Hematopoietic multipotent progenitor cell treated with erythropoietin and hydrocortisone succinate and interleukin-3 and kit ligand, for 15 days (in vitro differentiated cells): ENCODE measurements around the gene CDC6.

Experiments
- DNase-seq: peaks from one replicate; pipeline ENCODE4 v3.0.0-alpha.2; 2015; ENCODE audit warnings: low spot score

Gene CDC6

DNA sequence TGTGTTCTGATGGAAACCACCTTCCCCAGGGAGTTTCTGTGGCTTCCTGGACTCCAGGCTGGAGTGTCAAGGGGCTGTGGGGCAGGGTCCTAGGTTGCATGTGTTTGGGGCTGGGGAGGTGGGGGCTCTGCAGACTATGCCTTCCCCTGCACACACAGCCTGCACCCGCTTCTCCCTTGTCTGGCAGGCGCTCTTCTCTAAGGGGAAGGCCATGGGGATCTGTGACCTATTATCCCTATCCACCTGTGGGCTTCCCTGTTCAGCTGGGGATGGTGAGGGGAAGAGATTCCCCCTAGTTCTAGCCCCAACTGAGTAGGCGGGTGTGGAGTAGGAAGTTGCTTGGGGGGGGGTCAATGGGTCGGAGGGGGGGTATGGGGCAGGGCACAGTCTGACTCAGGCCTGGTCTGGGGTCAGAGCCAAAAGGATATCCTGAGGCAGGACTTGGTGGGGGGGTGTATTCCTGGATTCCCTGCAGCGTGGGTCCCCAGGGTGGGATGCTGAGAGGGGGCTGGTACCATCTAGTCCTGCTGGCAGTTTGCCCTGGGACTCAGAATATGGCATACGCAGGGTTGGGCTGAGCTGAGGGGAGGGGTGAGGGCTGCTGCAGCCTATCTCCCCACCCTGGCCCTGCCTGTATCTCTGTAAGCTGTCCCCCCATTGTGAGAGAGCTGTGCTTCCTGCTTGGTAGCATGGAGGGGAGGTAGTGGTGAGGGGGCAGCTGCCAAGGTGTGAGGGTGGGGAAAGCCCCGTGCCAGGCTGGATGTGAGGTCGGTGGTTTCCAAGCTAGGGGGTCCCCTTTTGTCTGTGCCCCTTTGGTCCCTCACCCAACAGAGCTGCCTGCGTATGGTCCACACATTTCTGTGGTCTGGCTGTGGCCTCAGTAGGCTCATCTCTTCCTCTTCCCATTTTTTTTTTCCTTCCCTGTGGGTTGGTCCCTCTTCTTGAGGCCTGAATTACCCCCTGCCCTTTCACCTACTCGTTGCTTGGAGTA lies 36.0 kb downstream of the CDC6 start:
- DNase-seq: peak; percentile 33

DNA sequence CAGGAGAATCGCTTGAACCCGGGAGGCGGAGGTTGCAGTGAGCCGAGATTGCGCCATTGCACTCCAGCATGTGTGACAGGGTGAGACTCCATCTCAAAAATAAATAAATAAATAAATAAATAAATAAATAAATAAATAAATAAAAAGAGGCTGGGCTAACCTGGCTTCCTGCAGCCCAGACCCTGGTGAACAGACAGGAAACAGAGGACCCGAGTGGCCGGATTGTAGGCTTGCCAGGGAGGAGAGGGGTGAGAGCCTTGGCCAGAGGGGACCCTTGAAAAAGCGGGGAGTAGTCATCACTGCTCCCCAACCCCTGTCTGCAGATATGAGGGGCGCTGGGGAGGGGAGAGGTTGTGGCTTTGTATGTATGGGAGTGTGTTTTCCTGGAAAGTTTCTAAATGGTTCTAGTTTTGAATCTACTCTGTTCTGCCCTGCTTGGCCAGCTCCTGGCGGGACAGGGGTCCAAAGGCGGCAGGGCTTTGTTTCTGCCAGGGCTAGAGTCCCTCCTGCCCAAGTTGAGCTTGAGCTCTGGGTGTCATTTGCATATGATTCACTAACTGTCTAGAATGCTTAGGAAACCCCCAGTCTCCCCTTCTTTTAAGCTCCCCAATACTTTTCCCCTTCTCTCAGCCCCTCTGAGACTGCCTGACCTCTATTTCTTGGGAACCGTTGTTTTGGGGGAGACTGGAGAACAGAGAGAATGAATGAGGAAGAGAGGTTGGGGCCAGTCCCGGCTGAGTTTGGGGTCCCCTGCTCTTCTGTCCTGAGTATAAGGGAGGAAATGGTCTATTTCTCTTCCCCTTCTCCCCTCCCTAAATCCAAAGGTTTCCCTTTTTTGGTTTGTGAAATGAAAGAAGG lies 37.7 kb downstream of the CDC6 start:
- DNase-seq: no peak

- no peak for DNase-seq
Observed at GRCh38 chr17:40326014-40326831, 38.5 kb downstream of the CDC6 start.

GRCh38 chr17:40326832-40327199 lies 39.1 kb downstream of the CDC6 start:
- no peak for DNase-seq

DNA sequence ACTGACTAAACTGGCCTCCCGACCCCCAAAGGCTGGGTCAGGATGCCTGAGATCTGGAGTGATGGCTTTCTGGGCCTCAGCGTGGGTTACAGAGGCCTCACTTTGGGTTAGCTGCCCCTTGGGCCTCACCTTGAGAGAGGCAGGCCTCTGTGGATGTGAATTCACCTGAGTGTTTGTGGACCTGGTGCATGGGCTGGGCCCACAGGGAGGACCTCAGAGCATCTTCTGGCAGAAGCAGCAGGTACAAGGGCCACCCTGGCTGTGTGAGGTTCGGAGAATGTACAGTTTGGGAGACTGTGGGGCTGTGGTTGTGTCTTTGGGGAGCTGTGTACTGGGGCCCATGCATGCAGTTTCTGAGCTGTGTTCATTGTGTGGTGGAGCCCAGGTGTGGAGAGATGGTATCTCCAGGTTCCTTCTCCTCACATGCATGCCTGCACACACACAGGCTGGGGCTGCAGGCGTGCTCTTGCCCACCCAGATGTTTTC lies 39.6 kb downstream of the CDC6 start:
- no peak for DNase-seq

DNA sequence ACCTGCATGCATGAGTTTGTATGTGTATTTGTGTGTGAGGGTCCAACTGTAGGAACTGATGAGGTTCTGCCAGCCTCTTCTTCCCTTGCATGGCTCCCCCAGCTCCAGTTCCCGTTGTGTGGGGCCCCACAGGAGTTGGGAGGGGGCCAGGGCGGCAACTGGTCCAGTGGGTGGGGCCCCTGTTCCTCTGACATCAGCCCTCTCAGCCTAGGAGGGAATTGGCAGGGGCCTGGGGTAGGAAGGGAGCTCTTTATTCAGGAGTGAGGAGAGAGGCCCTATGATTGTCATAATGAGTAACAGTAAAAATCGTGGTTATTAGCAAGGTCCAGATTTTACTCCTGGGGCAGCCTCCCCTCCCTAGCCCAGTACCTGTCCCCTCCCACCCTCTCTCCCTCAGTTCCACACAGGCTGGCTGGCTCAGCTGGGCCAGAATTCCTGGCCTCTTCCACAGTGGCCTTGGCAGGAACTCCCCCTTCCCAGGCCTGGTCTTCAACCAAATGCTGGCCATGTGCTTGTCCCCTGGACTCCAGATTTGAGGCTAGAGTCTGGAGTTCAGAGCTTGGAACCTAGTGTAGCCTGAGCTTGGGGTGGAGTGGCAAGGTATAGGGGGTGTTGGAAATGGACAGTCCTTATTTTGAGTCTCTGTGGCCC lies 40.2 kb downstream of the CDC6 start:
- DNase-seq: no peak

- no peak for DNase-seq
Observed at GRCh38 chr17:40328386-40328766, 40.7 kb downstream of the CDC6 start.

GRCh38 chr17:40329839-40330794 lies 42.4 kb downstream of the CDC6 start:
- DNase-seq: peak; percentile 79

GRCh38 chr17:40330850-40331470 lies 43.3 kb downstream of the CDC6 start:
- DNase-seq: no peak

GRCh38 chr17:40331743-40332641 lies 44.3 kb downstream of the CDC6 start:
- DNase-seq: no peak

- DNase-seq: no peak
Observed at GRCh38 chr17:40333781-40334448, 46.2 kb downstream of the CDC6 start.

DNA sequence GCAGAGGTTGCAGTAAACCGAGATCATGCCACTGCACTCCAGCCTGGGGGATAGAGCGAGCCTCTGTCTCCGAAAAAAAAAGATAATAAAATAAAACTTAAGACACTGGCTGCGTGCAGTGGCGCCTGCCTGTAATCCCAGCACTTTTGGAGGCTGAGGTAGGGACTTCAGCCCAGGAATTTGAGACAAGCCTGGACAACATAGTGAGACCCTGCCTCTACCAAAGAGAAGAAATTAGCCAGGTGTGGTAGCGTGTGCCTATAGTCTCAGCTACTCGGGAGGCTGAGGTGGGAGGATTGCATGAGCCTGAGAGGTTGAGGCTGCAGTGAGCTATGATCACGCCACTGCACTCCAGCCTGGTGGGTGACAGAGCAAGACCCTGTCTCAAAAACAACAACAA lies 47.9 kb downstream of the CDC6 start:
- DNase-seq: no peak

DNA sequence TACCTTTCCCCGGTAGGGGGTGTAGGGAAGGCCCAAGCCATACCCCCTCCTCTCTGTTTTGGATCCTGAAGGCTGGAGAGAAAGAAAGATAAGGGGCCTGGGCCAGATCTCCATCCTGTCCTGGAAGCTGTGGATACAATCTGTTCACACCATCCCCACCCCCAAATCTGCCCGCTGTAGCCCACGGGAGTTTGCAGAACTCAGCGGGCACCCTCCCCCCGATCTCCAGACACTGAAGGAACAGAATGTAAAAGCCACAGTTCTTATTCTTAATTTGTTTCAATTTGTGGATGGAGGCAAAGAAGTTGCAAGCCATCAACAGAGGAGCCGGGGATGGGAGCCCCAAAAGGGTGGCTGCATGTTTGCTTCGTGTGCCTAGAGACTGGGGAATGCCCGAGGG lies 49.7 kb downstream of the CDC6 start:
- DNase-seq: no peak

DNA sequence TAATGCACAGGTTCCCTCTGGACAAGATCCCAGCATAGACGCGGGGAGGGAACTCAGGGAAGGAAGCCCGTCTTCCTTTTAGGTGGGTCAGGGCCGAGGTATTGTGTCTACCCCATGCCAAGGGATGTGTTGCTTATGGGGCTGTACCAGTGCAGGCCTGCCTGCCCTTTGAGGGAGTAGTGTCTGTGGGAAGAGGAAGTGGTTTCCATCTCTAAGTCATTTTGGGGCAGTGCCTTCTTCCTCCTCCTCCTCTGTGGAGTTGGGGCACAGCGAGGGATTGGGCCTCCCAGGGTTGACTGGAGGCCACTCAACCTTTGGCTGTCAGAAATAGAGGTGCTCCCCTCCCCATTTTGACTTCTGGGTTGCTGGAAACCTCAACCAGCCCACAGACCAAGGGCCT lies 50.4 kb downstream of the CDC6 start:
- DNase-seq: no peak

DNA sequence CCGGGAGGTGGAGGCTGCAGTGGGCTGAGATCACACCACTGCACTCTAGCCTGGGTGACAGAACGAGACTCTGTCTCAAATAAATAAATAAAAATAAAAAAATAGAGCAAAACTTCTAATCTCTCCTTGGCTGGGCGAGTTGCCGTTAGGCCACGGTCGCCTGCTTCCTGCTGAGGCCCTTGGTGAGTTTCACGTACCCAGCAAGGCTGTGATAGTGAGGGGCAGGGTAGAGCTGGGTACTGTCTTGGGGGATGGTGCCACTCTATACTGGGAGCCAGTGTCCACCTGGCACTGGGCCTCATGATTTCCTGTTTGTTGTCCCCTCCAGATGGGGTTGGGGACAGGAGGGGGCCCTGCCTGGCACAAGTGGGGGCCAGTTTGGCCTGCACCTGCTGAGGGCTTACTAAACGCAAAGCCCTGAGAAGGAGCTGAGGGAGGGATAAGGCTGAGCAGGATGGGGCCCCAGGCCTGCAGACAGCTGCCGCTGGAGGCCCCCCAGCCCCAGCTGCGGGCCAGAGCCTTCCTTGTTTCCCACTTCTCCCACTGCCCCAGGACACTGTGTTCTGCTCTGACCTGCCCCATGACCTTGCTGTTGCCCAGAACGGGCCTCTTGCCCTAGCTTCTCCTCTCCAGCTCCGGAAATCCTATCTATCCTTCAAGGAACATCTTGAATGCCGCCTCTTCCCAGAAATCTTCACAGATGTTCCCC lies 51.4 kb downstream of the CDC6 start:
- no peak for DNase-seq

GRCh38 chr17:40340327-40340726 lies 52.6 kb downstream of the CDC6 start:
- DNase-seq: no peak
